HG03139 (cell line): ENCODE results near the gene MYMX.
"Not testable (repeated sequence)": the region's sequence is repeated elsewhere in the genome, so short reads cannot be mapped to it uniquely, and the experiment has no call there.

Experiments used
- ATAC-seq: cut with Tn5 transposase; IDR thresholded peaks from one replicate; pipeline ENCODE4 v1.9.1; 2021; ENCODE audit not compliant: unreplicated experiment

Gene MYMX

GRCh38 chr6:44185953-44186634 lies 30.6 kb upstream of the MYMX start:
- no peak for ATAC-seq

GRCh38 chr6:44186635-44187025 lies 30.1 kb upstream of the MYMX start:
- ATAC-seq, result no peak

- ATAC-seq, result no peak
These were observed 27.9 kb upstream of the MYMX start for GRCh38 chr6:44188819-44189218.

- ATAC-seq, result no peak
These were observed 27.5 kb upstream of the MYMX start for GRCh38 chr6:44189257-44189656.

GRCh38 chr6:44190715-44191114 lies 26.0 kb upstream of the MYMX start:
- no peak for ATAC-seq

GRCh38 chr6:44192428-44193041 lies 24.2 kb upstream of the MYMX start:
- no peak for ATAC-seq

GRCh38 chr6:44193307-44193910 lies 23.3 kb upstream of the MYMX start:
- no peak for ATAC-seq

GRCh38 chr6:44194326-44194725 lies 22.4 kb upstream of the MYMX start:
- ATAC-seq, result no peak

GRCh38 chr6:44196351-44196750 lies 20.4 kb upstream of the MYMX start:
- ATAC-seq, result not testable (repeated sequence)

GRCh38 chr6:44198684-44199083 lies 18.0 kb upstream of the MYMX start:
- ATAC-seq, result no peak

GRCh38 chr6:44199883-44200282 lies 16.8 kb upstream of the MYMX start:
- ATAC-seq, result no peak

- no peak for ATAC-seq
These were observed 15.5 kb upstream of the MYMX start for GRCh38 chr6:44201200-44201599.

GRCh38 chr6:44201638-44202303 lies 15.0 kb upstream of the MYMX start:
- no peak for ATAC-seq

GRCh38 chr6:44202332-44202971 lies 14.3 kb upstream of the MYMX start:
- no peak for ATAC-seq

- no peak for ATAC-seq
These were observed 13.6 kb upstream of the MYMX start for GRCh38 chr6:44202972-44203750.

GRCh38 chr6:44203955-44204354 lies 12.8 kb upstream of the MYMX start:
- ATAC-seq, result no peak

GRCh38 chr6:44207966-44208365 lies 8.8 kb upstream of the MYMX start:
- ATAC-seq, result no peak

- no peak for ATAC-seq
These were observed 5.4 kb upstream of the MYMX start for GRCh38 chr6:44211284-44211683.

- no peak for ATAC-seq
These were observed 2.4 kb upstream of the MYMX start for GRCh38 chr6:44214307-44214706.

GRCh38 chr6:44217332-44218143 lies 812 bp downstream of the MYMX start:
- no peak for ATAC-seq
